Endothelial cell of umbilical vein (primary cell): ENCODE data around the gene C16orf82. TPM values are rescaled to one million over a fixed set of nuclear protein-coding genes. Genes with fewer than 3 reads are reported as not detected.

Experiments used
- BruUV-seq: library from RNA; stranded (reverse); fragments of 400-500 nt; replicated peaks from 2 replicates; lab custom pipeline; 2021; lab: Mats Ljungman, UMichigan
- CTCF ChIA-PET: fragments of 300-600, 350-600 bp; sonication (Branson Sonifier 250); formaldehyde crosslinking; loops from one replicate; lab custom pipeline; 2021; ENCODE audit warnings: antibody characterized with exemption, inconsistent platforms; lab: Charles Lee
- POLR2A ChIA-PET: fragments of 300-600, 350-600 bp; sonication (Branson Sonifier 250); formaldehyde crosslinking; loops from one replicate; lab custom pipeline; 2021; ENCODE audit warnings: antibody characterized with exemption, inconsistent platforms; lab: Charles Lee
- DNase-seq: peaks from one replicate; pipeline ENCODE4 v3.0.0-alpha.2; 2011; ENCODE audit warnings: low read depth, low spot score
- FAIRE-seq: peaks from 2 replicates; lab custom pipeline; 2011; peaks lifted over from hg19 to GRCh38; lab: Jason Lieb, UNC
- H2AFZ ChIP-seq: 2 replicates; pipeline ENCODE4 v1.6.0; 2012; ENCODE audit warnings: low read depth, low read length, control low read depth, inconsistent platforms
- H3K27ac ChIP-seq: 2 replicates; pipeline ENCODE4 v1.5.1; 2011; ENCODE audit warnings: low read depth, mild to moderate bottlenecking, control low read depth, low read length, moderate library complexity; ENCODE audit not compliant: insufficient read depth
- H3K27me3 ChIP-seq, 2 experiments: 2 replicates each; pipeline versions ENCODE4 v1.6.0 to v1.6.1; 2011; ENCODE audit warnings: low read length in 2 of 2, mixed read lengths in 1 of 2; ENCODE audit not compliant: control insufficient read depth in 2 of 2, insufficient read depth in 2 of 2
- H3K36me3 ChIP-seq, 2 experiments: 2 replicates in 1 of 2; 3 replicates in 1 of 2; pipeline ENCODE4 v1.5.1; 2011; ENCODE audit warnings: low read length in 2 of 2, mild to moderate bottlenecking in 1 of 2, moderate library complexity in 1 of 2; ENCODE audit not compliant: control insufficient read depth in 2 of 2, insufficient read depth in 2 of 2; ENCODE audit errors: extremely low read depth in 1 of 2
- H3K4me1 ChIP-seq: 3 replicates; pipeline ENCODE4 v1.5.1; 2011; ENCODE audit warnings: mild to moderate bottlenecking, low read length; ENCODE audit not compliant: control insufficient read depth, insufficient read depth; ENCODE audit errors: extremely low read depth
- H3K4me2 ChIP-seq: 2 replicates; pipeline ENCODE4 v1.6.1; 2011; ENCODE audit warnings: low read length, control low read depth, mixed read lengths; ENCODE audit not compliant: insufficient read depth
- H3K4me3 ChIP-seq, 3 experiments: fragments of 200-600 bp in 1 of 3; sonication (generic), shearing (Covaris generic) in 1 of 3; replicated peaks in 1 of 3; 2 replicates each; pipeline ENCODE4 v1.5.1; 2011 to 2016; ENCODE audit warnings: control low read depth in 3 of 3, low read length in 3 of 3, mild to moderate bottlenecking in 2 of 3, inconsistent platforms in 1 of 3, low read depth in 1 of 3, moderate library complexity in 1 of 3; ENCODE audit not compliant: insufficient read depth in 1 of 3
- H3K79me2 ChIP-seq: 2 replicates; pipeline ENCODE4 v1.6.0; 2012; ENCODE audit warnings: low read length, inconsistent platforms; ENCODE audit not compliant: control insufficient read depth, insufficient read depth
- H3K9ac ChIP-seq: replicated peaks from 2 replicates; pipeline ENCODE3; 2011; ENCODE audit warnings: low read length, control low read depth; ENCODE audit not compliant: insufficient read depth; ENCODE audit errors: extremely low read depth
- H3K9me1 ChIP-seq: replicated peaks from 3 replicates; pipeline ENCODE4 v1.6.0; 2011; ENCODE audit warnings: mild to moderate bottlenecking, low read length; ENCODE audit not compliant: control insufficient read depth, insufficient read depth; ENCODE audit errors: extremely low read depth
- H3K9me3 ChIP-seq: replicated peaks from 2 replicates; pipeline ENCODE4 v1.5.1; 2012; ENCODE audit warnings: low read length, inconsistent platforms; ENCODE audit not compliant: control insufficient read depth, insufficient read depth
- H4K20me1 ChIP-seq: replicated peaks from 2 replicates; pipeline ENCODE3; 2011; ENCODE audit warnings: mild to moderate bottlenecking, low read length; ENCODE audit not compliant: control insufficient read depth, insufficient read depth; ENCODE audit errors: extremely low read depth
- EZH2 ChIP-seq: IDR thresholded peaks from 2 replicates; pipeline ENCODE4 v1.6.1; 2012; ENCODE audit warnings: borderline replicate concordance, low read depth, mild to moderate bottlenecking, moderate library complexity, low read length, inconsistent platforms; ENCODE audit not compliant: severe bottlenecking
- FOS ChIP-seq: IDR thresholded peaks from 2 replicates; pipeline ENCODE4 v1.6.1; 2011; ENCODE audit warnings: mild to moderate bottlenecking, low read length, moderate library complexity, borderline replicate concordance; ENCODE audit not compliant: insufficient read depth
- GATA2 ChIP-seq: IDR thresholded peaks from 2 replicates; pipeline ENCODE4 v1.7.0; 2011; ENCODE audit warnings: low read depth, mild to moderate bottlenecking, moderate library complexity, mixed read lengths, low read length; ENCODE audit not compliant: insufficient read length, insufficient read depth
- JUN ChIP-seq: IDR thresholded peaks from 2 replicates; pipeline ENCODE4 v1.6.1; 2011; ENCODE audit warnings: borderline replicate concordance, low read depth; ENCODE audit not compliant: insufficient read length, insufficient read depth
- MYC ChIP-seq: IDR thresholded peaks from one replicate; pipeline ENCODE4 v1.6.1; 2011; ENCODE audit warnings: mild to moderate bottlenecking, low read depth, low read length
- POLR2A ChIP-seq: IDR thresholded peaks from 2 replicates; pipeline ENCODE4 v1.6.1; 2012; ENCODE audit warnings: low read depth, mild to moderate bottlenecking, control low read depth, low read length
- POLR2AphosphoS5 ChIP-seq: IDR thresholded peaks from 2 replicates; pipeline ENCODE4 v1.6.1; 2012; ENCODE audit warnings: low read depth, mild to moderate bottlenecking, control low read depth, low read length, moderate library complexity; ENCODE audit not compliant: insufficient read depth
- dilution Hi-C: fragments of 300-500 bp; cut with MboI; formaldehyde crosslinking; loops from one replicate; pipeline ENCODE4 v1.15.0; 2019; ENCODE audit warnings: low sequenced_read_pairs; ENCODE audit not compliant: extremely low pct_ligation_motif_present
- intact Hi-C: fragments of 100-400 bp; cut with micrococcal nuclease; formaldehyde crosslinking; loops from one replicate; pipeline ENCODE4 v1.10.0; 2022
- polyA plus RNA-seq, 4 experiments: library from polyadenylated mRNA; depleted of rRNA in 3 of 4; stranded (reverse) in 3 of 4; unstranded in 1 of 4; fragments of >200 nt; gene quantifications; 2 replicates each; pipeline versions ENCODE4 v1.2.1 to v1.2.3, GENCODE V29; 2011 to 2012; ENCODE audit warnings: missing spikeins in 1 of 4
- total RNA-seq: library from RNA; stranded (reverse); gene quantifications from 2 replicates; pipeline ENCODE4 v1.2.3, GENCODE V29; 2021
- TF ChIP-seq, protein P1 (sequence below), 2 donors: IDR thresholded peaks; 1 replicate in 1 of 2; 2 replicates in 1 of 2; pipeline ENCODE4 v1.5.1; 2011; ENCODE audit warnings: low read length in 2 of 2, mild to moderate bottlenecking in 2 of 2, moderate library complexity in 2 of 2, control low read depth in 1 of 2, inconsistent platforms in 1 of 2, low read depth in 1 of 2; ENCODE audit not compliant: insufficient read depth in 1 of 2; ENCODE audit errors: extremely low read depth in 1 of 2
- TF ChIP-seq, protein P2 (sequence below): IDR thresholded peaks from 2 replicates; pipeline ENCODE4 v1.6.1; 2011; ENCODE audit not compliant: insufficient read depth, insufficient read length

The C16orf82 gene
- total and polyA plus RNA-seq, 2 donors (not counting 3 experiments of a cell fraction or from before 2014, with no cell fraction given) = not detected

DNA sequence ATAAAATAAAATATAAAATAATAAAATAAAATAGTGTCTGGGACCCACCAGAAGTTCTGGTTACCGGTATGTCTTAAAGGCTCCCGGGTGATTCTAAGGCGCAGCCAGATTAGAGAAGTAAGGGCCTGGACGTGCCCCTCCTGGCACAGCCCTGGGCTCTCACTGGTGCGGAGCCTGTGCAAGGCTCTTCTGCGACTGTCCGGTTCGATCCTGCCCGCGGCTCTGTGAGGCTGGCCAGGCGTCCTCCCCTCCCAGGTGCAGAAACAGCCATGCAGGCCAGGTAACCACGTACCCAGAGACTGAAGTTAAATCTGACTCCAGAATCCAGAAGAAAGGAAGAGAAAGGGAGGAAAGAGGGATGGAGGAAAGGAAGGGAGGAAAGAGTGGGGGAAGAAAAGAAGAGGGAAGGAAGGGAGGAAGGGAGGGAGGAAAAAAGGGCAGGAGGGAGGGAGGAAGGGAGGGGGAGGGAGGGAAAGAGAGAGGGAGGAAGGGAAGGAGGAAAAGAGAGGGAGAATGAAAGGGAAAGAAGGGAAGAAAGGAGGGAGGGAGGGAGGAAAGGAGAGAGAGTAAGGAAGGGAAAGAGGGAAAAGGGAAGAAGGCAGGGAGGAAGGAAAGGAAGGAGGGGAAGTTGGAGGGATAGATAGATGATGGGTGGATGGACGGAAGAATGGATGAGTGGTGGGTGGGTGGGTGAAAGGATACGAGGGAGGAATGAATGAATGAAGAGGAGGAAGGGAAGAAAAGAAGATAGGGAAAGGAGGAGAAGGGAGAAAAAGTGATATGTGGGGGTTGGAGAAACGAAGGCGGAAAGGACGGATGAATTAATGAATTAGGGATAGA, 42.3 kb downstream of the C16orf82 start:
- TF ChIP-seq EZH2 (no peak), FOS (no peak), POLR2A (no peak), MYC (no peak), JUN (no peak), GATA2 (no peak), POLR2AphosphoS5 (no peak)
- TF ChIP-seq, protein P1, sequence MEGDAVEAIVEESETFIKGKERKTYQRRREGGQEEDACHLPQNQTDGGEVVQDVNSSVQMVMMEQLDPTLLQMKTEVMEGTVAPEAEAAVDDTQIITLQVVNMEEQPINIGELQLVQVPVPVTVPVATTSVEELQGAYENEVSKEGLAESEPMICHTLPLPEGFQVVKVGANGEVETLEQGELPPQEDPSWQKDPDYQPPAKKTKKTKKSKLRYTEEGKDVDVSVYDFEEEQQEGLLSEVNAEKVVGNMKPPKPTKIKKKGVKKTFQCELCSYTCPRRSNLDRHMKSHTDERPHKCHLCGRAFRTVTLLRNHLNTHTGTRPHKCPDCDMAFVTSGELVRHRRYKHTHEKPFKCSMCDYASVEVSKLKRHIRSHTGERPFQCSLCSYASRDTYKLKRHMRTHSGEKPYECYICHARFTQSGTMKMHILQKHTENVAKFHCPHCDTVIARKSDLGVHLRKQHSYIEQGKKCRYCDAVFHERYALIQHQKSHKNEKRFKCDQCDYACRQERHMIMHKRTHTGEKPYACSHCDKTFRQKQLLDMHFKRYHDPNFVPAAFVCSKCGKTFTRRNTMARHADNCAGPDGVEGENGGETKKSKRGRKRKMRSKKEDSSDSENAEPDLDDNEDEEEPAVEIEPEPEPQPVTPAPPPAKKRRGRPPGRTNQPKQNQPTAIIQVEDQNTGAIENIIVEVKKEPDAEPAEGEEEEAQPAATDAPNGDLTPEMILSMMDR (IDR thresholded peaks at IDR 0.05; ENCODE audit: extremely low read depth in 1 of 2, insufficient read depth in 1 of 2, low read depth in 1 of 2, low read length in 2 of 2) = no peak
- TF ChIP-seq, protein P2, sequence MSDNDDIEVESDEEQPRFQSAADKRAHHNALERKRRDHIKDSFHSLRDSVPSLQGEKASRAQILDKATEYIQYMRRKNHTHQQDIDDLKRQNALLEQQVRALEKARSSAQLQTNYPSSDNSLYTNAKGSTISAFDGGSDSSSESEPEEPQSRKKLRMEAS = no peak
- no TSS peak for BruUV-seq
- Histone ChIP-seq H4K20me1 (no peaks in the 10 kb centered on the region), H3K4me1 (no peaks in the 10 kb centered on the region), H3K9me1 (no peaks in the 10 kb centered on the region), H3K4me3 (peak overlapping the region in 1 of 3 experiments; percentile 8), H2AFZ (peak overlapping the region; percentile 70), H3K9ac (no peak overlapping the region), H3K9me3 (no peaks in the 10 kb centered on the region), H3K4me2 (no peak overlapping the region), H3K36me3 (no peaks in the 10 kb centered on the region), H3K27ac (no peak overlapping the region), H3K27me3 (no peaks in the 10 kb centered on the region), H3K79me2 (no peaks in the 10 kb centered on the region)
- ChIA-PET POLR2A (no interaction called here), CTCF (interaction anchor here (0.6 to 2.3 kb wide), 30 partner anchors 7 to 1982 kb away, joined by 3 to 68 read pairs (median 5); no protein-coding TSS in a partner anchor)
- peak; percentile 6 for DNase-seq
- FAIRE-seq = no peak
- intact Hi-C loops (loop anchor here (1.0 kb wide), 2 partner anchors 1833 to 1876 kb away; no protein-coding TSS in a partner anchor), dilution Hi-C loops (no loop called here)
